Measurements from ENCODE around the gene NAPEPLD. TPM values are rescaled to one million over a fixed set of nuclear protein-coding genes. Genes with fewer than 3 reads are reported as not detected.
"Not testable (repeated sequence)": the region's sequence is repeated elsewhere in the genome, so short reads cannot be mapped to it uniquely, and the experiment has no call there.

NAPEPLD gene
- total and polyA plus RNA-seq, 2 of the 8 experiments (the other 6 are each of a cell fraction or from before 2014, with no cell fraction given), result 4.2 to 9.9 TPM

- H2BK20ac ChIP-seq (ENCODE audit: low read length); H3K9me3 ChIP-seq (ENCODE audit: insufficient read depth in 2 of 2, low read depth in 1 of 2, low read length in 1 of 2); H3K79me1 ChIP-seq (ENCODE audit: low read depth, low read length); H2AK5ac ChIP-seq (ENCODE audit: low read depth, low read length); H2BK5ac ChIP-seq (ENCODE audit: low read depth, low read length); FAIRE-seq; H3K4me1 ChIP-seq (replicated peaks in 1 of 4; ENCODE audit: control insufficient read depth in 3 of 4, insufficient read depth in 4 of 4, low read length in 3 of 4); H4K5ac ChIP-seq (ENCODE audit: insufficient read length, low read depth, low read length); H4K8ac ChIP-seq (ENCODE audit: extremely low read depth, insufficient read depth, low read length); H2BK15ac ChIP-seq (ENCODE audit: low read length); H3K18ac ChIP-seq (ENCODE audit: extremely low read depth, low read length); H3K56ac ChIP-seq (replicated peaks; ENCODE audit: insufficient read length, low read depth, low read length); H3K4me3 ChIP-seq (ENCODE audit: extremely low read depth in 1 of 4, insufficient read depth in 2 of 4, low read depth in 3 of 4, low read length in 4 of 4); H3K4ac ChIP-seq (replicated peaks; ENCODE audit: insufficient read length, low read depth, low read length); H3K9ac ChIP-seq (replicated peaks in 1 of 4; ENCODE audit: extremely low read depth in 1 of 4, low read depth in 3 of 4, low read length in 3 of 4); H3K23me2 ChIP-seq (ENCODE audit: low read depth, low read length); H4K91ac ChIP-seq (replicated peaks; ENCODE audit: insufficient read length, low read length); CTCF ChIA-PET (ENCODE audit: partially characterized antibody); H2BK12ac ChIP-seq (ENCODE audit: low read depth, low read length); H4K20me1 ChIP-seq (replicated peaks in 1 of 2; ENCODE audit: control insufficient read depth in 1 of 2, insufficient read depth in 2 of 2, low read length in 2 of 2); H3K23ac ChIP-seq (ENCODE audit: insufficient read length); H2AFZ ChIP-seq (ENCODE audit: low read length); H3K14ac ChIP-seq (ENCODE audit: insufficient read length); H3K79me2 ChIP-seq (ENCODE audit: control insufficient read depth in 1 of 2, insufficient read depth in 2 of 2, low read length in 2 of 2); DNase-seq (ENCODE audit: low read depth in 1 of 2, low spot score in 2 of 2); H2BK120ac ChIP-seq (replicated peaks; ENCODE audit: low read depth, low read length); H3K4me2 ChIP-seq (ENCODE audit: insufficient read depth in 1 of 2, low read depth in 2 of 2, low read length in 2 of 2); H3K27ac ChIP-seq (ENCODE audit: low read depth, low read length); H3K27me3 ChIP-seq (replicated peaks in 1 of 4; ENCODE audit: control insufficient read depth in 3 of 4, extremely low read depth in 1 of 4, insufficient read depth in 3 of 4, low read length in 3 of 4); POLR2A ChIA-PET (ENCODE audit: partially characterized antibody): not testable (repeated sequence)
- WGBS, 2 experiments (ENCODE audit: extremely low coverage in 1 of 2, insufficient coverage in 1 of 2, insufficient read length in 1 of 2, insufficient replicate concordance in 2 of 2, low coverage in 1 of 2, low lambda C conversion rate in 2 of 2, missing lambda C conversion rate in 1 of 2), result 100% methylated on average over 1 of the region's 1 CpG; no CpG with 5 or more reads in 1 of the 2 experiments
- H3K36me3 ChIP-seq (ENCODE audit: control insufficient read depth in 2 of 4, insufficient read depth in 4 of 4, low read length in 3 of 4), result peaks cover 0 to 11% (median 0%) of the 10 kb centered on the region in 4 experiments; a peak in 1 of 8 replicates
Observed at GRCh38 chr7:103056006-103056405, 92.9 kb downstream of the NAPEPLD start.

Data from H1 (cell line).